Panc1 (cell line): ENCODE results near the gene CPA1.

Experiments used
- CTCF ChIP-seq: fragments of 450-650 bp; IDR thresholded peaks from 2 replicates; pipeline ENCODE4 v1.5.1; 2017; ENCODE audit warnings: mild to moderate bottlenecking
- POLR2AphosphoS5 ChIP-seq: IDR thresholded peaks from 2 replicates; pipeline ENCODE4 v1.6.1; 2012; ENCODE audit warnings: mild to moderate bottlenecking, low read depth, low read length, moderate library complexity
- REST ChIP-seq, 2 experiments: IDR thresholded peaks; 2 replicates each; pipeline ENCODE4 v1.6.1; 2011 to 2012; ENCODE audit warnings: low read depth in 2 of 2, control low read depth in 1 of 2, low read length in 1 of 2, mild to moderate bottlenecking in 1 of 2, moderate library complexity in 1 of 2; ENCODE audit not compliant: insufficient read depth in 1 of 2
- TCF7L2 ChIP-seq: IDR thresholded peaks from 2 replicates; pipeline ENCODE4 v1.6.1; 2011; ENCODE audit warnings: mild to moderate bottlenecking, low read depth, low read length, inconsistent platforms

- TF ChIP-seq CTCF (no peak), TCF7L2 (no peak), REST (IDR thresholded peaks at IDR 0.05; ENCODE audit: insufficient read depth in 1 of 2, low read depth in 2 of 2, low read length in 1 of 2) (no peak), POLR2AphosphoS5 (no peak)
Measured at GRCh38 chr7:130365088-130365487, 15.2 kb upstream of the CPA1 start.
